Panc1 (cell line): ENCODE measurements around the gene RBFOX1. TPM values are rescaled to one million over a fixed set of nuclear protein-coding genes. Genes with fewer than 3 reads are reported as not detected.

ENCODE experiments used
- ATAC-seq: fragments of 200-7000 bp; cut with Tn5 transposase; 2 replicates; pipeline ENCODE4 v1.9.1; 2020; ENCODE audit warnings: mild to moderate bottlenecking, moderate library complexity
- BruUV-seq: library from RNA; stranded (reverse); fragments of 400-500 nt; replicated peaks from 2 replicates; lab custom pipeline; 2021; lab: Mats Ljungman, UMichigan
- CTCF ChIA-PET: fragments of 300-600 bp; sonication (Branson Sonifier 250); formaldehyde crosslinking; loops from one replicate; lab custom pipeline; 2022; ENCODE audit warnings: antibody characterized with exemption; lab: Charles Lee
- POLR2A ChIA-PET: fragments of 300-600 bp; sonication (Branson Sonifier 250); formaldehyde crosslinking; loops from one replicate; lab custom pipeline; 2022; ENCODE audit warnings: antibody characterized with exemption; lab: Charles Lee
- DNase-seq: peaks from one replicate; pipeline ENCODE4 v3.0.0-alpha.2; 2010; ENCODE audit warnings: low read depth, low spot score
- H3K27ac ChIP-seq: 2 replicates; pipeline ENCODE4 v1.5.1; 2011; ENCODE audit warnings: mild to moderate bottlenecking, low read length, inconsistent platforms
- H3K27me3 ChIP-seq: fragments of 200-500 bp; sonication (Bioruptor generic); 2 replicates; pipeline ENCODE4 v1.6.0; 2014; ENCODE audit warnings: low read length, inconsistent platforms; ENCODE audit not compliant: control insufficient read depth, insufficient read depth
- H3K36me3 ChIP-seq: fragments of 200-500 bp; sonication (Bioruptor generic); 2 replicates; pipeline ENCODE4 v1.5.1; 2014; ENCODE audit warnings: inconsistent platforms, mild to moderate bottlenecking, low read length, moderate library complexity; ENCODE audit not compliant: control insufficient read depth, insufficient read depth
- H3K4me1 ChIP-seq: 2 replicates; pipeline ENCODE4 v1.5.1; 2011; ENCODE audit warnings: inconsistent platforms, mild to moderate bottlenecking, low read length, moderate library complexity; ENCODE audit not compliant: control insufficient read depth, insufficient read depth
- H3K4me3 ChIP-seq, 2 experiments: 2 replicates each; pipeline ENCODE4 v1.5.1; 2011 to 2012; ENCODE audit warnings: low read depth in 2 of 2, low read length in 2 of 2, mild to moderate bottlenecking in 2 of 2, inconsistent platforms in 1 of 2, moderate library complexity in 1 of 2
- H3K9me3 ChIP-seq: fragments of 200-500 bp; sonication (Bioruptor generic); 2 replicates; pipeline ENCODE4 v1.5.1; 2014; ENCODE audit warnings: low read depth, mild to moderate bottlenecking, inconsistent platforms, low read length, moderate library complexity; ENCODE audit not compliant: control insufficient read depth, insufficient read depth
- POLR2AphosphoS5 ChIP-seq: IDR thresholded peaks from 2 replicates; pipeline ENCODE4 v1.6.1; 2012; ENCODE audit warnings: mild to moderate bottlenecking, low read depth, low read length, moderate library complexity
- SIN3A ChIP-seq: IDR thresholded peaks from 2 replicates; pipeline ENCODE4 v1.6.1; 2012; ENCODE audit warnings: low read depth, mild to moderate bottlenecking, low read length, moderate library complexity, borderline replicate concordance; ENCODE audit not compliant: insufficient read depth
- TCF7L2 ChIP-seq: IDR thresholded peaks from 2 replicates; pipeline ENCODE4 v1.6.1; 2011; ENCODE audit warnings: mild to moderate bottlenecking, low read depth, low read length, inconsistent platforms
- in situ Hi-C: cut with HindIII; loops from 2 replicates; pipeline ENCODE4 v1.10.0; 2016; ENCODE audit warnings: low sequenced_read_pairs, low pct_unique_long_range_greater_than_20kb
- intact Hi-C: fragments of 100-400 bp; cut with micrococcal nuclease; formaldehyde crosslinking; loops from one replicate; pipeline ENCODE4 v1.10.0; 2022; ENCODE audit not compliant: unreplicated experiment
- total RNA-seq: library from RNA; stranded (reverse); gene quantifications from one replicate; pipeline ENCODE4 v1.2.1, GENCODE V29; 2021; ENCODE audit not compliant: unreplicated experiment
- TF ChIP-seq, protein P1 (sequence below): fragments of 450-650 bp; IDR thresholded peaks from 2 replicates; pipeline ENCODE4 v1.5.1; 2017; ENCODE audit warnings: mild to moderate bottlenecking
- TF ChIP-seq, protein P2 (sequence below), 2 experiments: IDR thresholded peaks; 2 replicates each; pipeline ENCODE4 v1.6.1; 2011 to 2012; ENCODE audit warnings: low read depth in 2 of 2, control low read depth in 1 of 2, low read length in 1 of 2, mild to moderate bottlenecking in 1 of 2, moderate library complexity in 1 of 2; ENCODE audit not compliant: insufficient read depth in 1 of 2

Gene RBFOX1
- total RNA-seq, 1 experiment from 2014 or later = not detected

DNA sequence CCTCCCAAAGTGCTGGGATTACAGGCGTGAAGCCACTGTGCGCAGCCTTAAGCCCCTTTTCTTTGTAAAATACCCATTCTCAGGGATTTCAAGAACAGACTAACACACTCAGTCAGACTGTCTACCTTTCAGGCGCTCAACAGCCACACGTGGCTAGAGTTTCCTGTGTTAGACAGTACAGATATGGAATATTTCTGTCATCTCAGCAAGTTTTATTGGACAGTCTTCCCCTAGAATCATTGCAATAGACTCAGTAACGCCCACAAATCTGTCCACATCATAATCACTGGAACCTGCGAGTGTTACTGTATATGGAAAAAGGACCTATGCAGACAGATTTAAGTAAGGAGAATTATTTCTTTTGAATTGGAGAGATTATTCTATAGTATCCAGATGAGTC lies 160.5 kb downstream of the RBFOX1 start:
- ChIA-PET CTCF (no interaction called here), POLR2A (no interaction called here)
- no peak for TF ChIP-seq POLR2AphosphoS5
- TF ChIP-seq, protein P1, sequence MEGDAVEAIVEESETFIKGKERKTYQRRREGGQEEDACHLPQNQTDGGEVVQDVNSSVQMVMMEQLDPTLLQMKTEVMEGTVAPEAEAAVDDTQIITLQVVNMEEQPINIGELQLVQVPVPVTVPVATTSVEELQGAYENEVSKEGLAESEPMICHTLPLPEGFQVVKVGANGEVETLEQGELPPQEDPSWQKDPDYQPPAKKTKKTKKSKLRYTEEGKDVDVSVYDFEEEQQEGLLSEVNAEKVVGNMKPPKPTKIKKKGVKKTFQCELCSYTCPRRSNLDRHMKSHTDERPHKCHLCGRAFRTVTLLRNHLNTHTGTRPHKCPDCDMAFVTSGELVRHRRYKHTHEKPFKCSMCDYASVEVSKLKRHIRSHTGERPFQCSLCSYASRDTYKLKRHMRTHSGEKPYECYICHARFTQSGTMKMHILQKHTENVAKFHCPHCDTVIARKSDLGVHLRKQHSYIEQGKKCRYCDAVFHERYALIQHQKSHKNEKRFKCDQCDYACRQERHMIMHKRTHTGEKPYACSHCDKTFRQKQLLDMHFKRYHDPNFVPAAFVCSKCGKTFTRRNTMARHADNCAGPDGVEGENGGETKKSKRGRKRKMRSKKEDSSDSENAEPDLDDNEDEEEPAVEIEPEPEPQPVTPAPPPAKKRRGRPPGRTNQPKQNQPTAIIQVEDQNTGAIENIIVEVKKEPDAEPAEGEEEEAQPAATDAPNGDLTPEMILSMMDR = no peak
- TF ChIP-seq, protein P2, sequence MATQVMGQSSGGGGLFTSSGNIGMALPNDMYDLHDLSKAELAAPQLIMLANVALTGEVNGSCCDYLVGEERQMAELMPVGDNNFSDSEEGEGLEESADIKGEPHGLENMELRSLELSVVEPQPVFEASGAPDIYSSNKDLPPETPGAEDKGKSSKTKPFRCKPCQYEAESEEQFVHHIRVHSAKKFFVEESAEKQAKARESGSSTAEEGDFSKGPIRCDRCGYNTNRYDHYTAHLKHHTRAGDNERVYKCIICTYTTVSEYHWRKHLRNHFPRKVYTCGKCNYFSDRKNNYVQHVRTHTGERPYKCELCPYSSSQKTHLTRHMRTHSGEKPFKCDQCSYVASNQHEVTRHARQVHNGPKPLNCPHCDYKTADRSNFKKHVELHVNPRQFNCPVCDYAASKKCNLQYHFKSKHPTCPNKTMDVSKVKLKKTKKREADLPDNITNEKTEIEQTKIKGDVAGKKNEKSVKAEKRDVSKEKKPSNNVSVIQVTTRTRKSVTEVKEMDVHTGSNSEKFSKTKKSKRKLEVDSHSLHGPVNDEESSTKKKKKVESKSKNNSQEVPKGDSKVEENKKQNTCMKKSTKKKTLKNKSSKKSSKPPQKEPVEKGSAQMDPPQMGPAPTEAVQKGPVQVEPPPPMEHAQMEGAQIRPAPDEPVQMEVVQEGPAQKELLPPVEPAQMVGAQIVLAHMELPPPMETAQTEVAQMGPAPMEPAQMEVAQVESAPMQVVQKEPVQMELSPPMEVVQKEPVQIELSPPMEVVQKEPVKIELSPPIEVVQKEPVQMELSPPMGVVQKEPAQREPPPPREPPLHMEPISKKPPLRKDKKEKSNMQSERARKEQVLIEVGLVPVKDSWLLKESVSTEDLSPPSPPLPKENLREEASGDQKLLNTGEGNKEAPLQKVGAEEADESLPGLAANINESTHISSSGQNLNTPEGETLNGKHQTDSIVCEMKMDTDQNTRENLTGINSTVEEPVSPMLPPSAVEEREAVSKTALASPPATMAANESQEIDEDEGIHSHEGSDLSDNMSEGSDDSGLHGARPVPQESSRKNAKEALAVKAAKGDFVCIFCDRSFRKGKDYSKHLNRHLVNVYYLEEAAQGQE (IDR thresholded peaks at IDR 0.05; ENCODE audit: insufficient read depth in 1 of 2, low read depth in 2 of 2, low read length in 1 of 2) = no peak
- intact Hi-C loops = no loop called here
- no peak overlapping the region for H3K4me3 ChIP-seq
- DNase-seq = no peak
- H3K4me1 ChIP-seq = no peaks in the 10 kb centered on the region
- H3K9me3 ChIP-seq = no peaks in the 10 kb centered on the region
- no TSS peak for BruUV-seq
- H3K27me3 ChIP-seq = no peaks in the 10 kb centered on the region
- in situ Hi-C loops = no loop called here
- H3K27ac ChIP-seq = no peak overlapping the region
- no peak for ATAC-seq
- no peaks in the 10 kb centered on the region for H3K36me3 ChIP-seq

DNA sequence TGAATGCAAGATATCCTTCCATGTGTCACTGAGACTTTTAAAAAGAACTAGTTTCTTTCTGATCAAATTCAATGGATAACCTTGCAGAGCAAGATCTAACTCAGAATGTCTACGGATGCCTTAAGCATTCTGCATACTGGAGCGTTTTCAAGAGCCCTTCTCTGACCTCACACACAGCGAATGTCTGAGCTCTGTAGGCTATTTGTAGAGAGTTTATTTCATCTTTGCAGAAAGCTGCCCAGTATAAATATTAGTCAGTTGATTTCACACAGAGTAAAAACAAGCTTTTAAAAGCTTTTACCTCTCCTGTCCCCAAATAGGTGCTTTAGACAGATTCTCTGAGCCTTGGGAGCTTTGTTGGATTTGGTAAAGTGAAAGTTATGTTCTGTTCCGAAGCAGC lies 165.0 kb downstream of the RBFOX1 start:
- in situ Hi-C loops = no loop called here
- POLR2A ChIA-PET = no interaction called here
- Histone ChIP-seq H3K36me3 (no peaks in the 10 kb centered on the region), H3K4me1 (no peaks in the 10 kb centered on the region), H3K4me3 (no peak overlapping the region), H3K9me3 (no peaks in the 10 kb centered on the region), H3K27ac (no peak overlapping the region), H3K27me3 (no peaks in the 10 kb centered on the region)
- no peak for TF ChIP-seq TCF7L2
- TF ChIP-seq SIN3A = no peak
- TF ChIP-seq, protein P1 = no peak
- TF ChIP-seq, protein P2 (IDR thresholded peaks at IDR 0.05; ENCODE audit: insufficient read depth in 1 of 2, low read depth in 2 of 2, low read length in 1 of 2) = no peak
- no peak for TF ChIP-seq POLR2AphosphoS5
- DNase-seq (no peak), ATAC-seq (no peak)
- BruUV-seq = no TSS peak
- CTCF ChIA-PET = no interaction called here
- intact Hi-C loops = no loop called here
